H1 (cell line): ENCODE measurements around the gene AKR1C8. TPM values are rescaled to one million over a fixed set of nuclear protein-coding genes. Genes with fewer than 3 reads are reported as not detected.

Source experiments
- polyA plus RNA-seq, 7 experiments: library from polyadenylated mRNA; depleted of rRNA in 3 of 7; stranded (reverse) in 5 of 7; unstranded in 2 of 7; fragments of >200 nt in 5 of 7; fragments of 200-250 nt in 2 of 7; gene quantifications; 1 replicate in 5 of 7; 2 replicates in 1 of 7; 4 replicates in 1 of 7; pipeline versions ENCODE4 v1.2.1 to v1.2.3, GENCODE V29; 2011 to 2013; ENCODE audit warnings: missing spikeins in 2 of 7, mixed read lengths in 2 of 7
- total RNA-seq: library from RNA; stranded (reverse); fragmentation: NEBNext Ultra II Directional; extraction: Animal tissue kit (Norgen Biotek cat#: 25700); gene quantifications from 2 replicates; pipeline ENCODE4 v1.2.1, GENCODE V29; 2021

AKR1C8 gene
- total and polyA plus RNA-seq, 2 of the 8 experiments (the other 6 are each of a cell fraction or from before 2014, with no cell fraction given) = not detected

Other genes with a start within 250 kb of the AKR1C8 start
- 1.4 and 2.3 TPM in 2 replicates for gene AKR1C1, start 221.7 kb downstream of the AKR1C8 start, total RNA-seq
- gene AKR1C1, start 221.7 kb downstream of the AKR1C8 start, polyA plus RNA-seq (2011; rRNA removed) = 2.1 and 3.1 TPM in 2 replicates
- gene AKR1C2, start 181.3 kb downstream of the AKR1C8 start, total RNA-seq = 1.0 and 1.2 TPM in 2 replicates
- 0.50 and 0.77 TPM in 2 replicates for gene AKR1C2, start 181.3 kb downstream of the AKR1C8 start, polyA plus RNA-seq (2011; rRNA removed)
- gene AKR1C3, start 90.7 kb downstream of the AKR1C8 start, total RNA-seq = 4.5 and 4.6 TPM in 2 replicates
- 4.5 and 6.9 TPM in 2 replicates for gene AKR1C3, start 90.7 kb downstream of the AKR1C8 start, polyA plus RNA-seq (2011; rRNA removed)
- gene AKR1C4, start 11.7 kb upstream of the AKR1C8 start, total RNA-seq = not detected in 2 replicates
- gene AKR1C4, start 11.7 kb upstream of the AKR1C8 start, polyA plus RNA-seq (2011; rRNA removed) = not detected in 2 replicates
- not detected in 2 replicates for gene UCN3, start 179.8 kb upstream of the AKR1C8 start, total RNA-seq
- not detected in 2 replicates for gene UCN3, start 179.8 kb upstream of the AKR1C8 start, polyA plus RNA-seq (2011; rRNA removed)
- gene TUBAL3, start 219.7 kb upstream of the AKR1C8 start, total RNA-seq = not detected in 2 replicates
- gene TUBAL3, start 219.7 kb upstream of the AKR1C8 start, polyA plus RNA-seq (2011; rRNA removed) = 0.05 and 0.17 TPM in 2 replicates
- gene NET1, start 227.4 kb upstream of the AKR1C8 start, total RNA-seq = 109 and 117 TPM in 2 replicates
- gene NET1, start 227.4 kb upstream of the AKR1C8 start, polyA plus RNA-seq (2011; rRNA removed) = 21.5 and 24.3 TPM in 2 replicates